Bronchial epithelial cell (primary cell): Measurements from ENCODE around the gene ATP1B3. TPM values are rescaled to one million over a fixed set of nuclear protein-coding genes. Genes with fewer than 3 reads are reported as not detected.

ENCODE experiments used
- DNase-seq: peaks from one replicate; pipeline ENCODE4 v3.0.0-alpha.2; 2010; ENCODE audit warnings: low read depth
- FAIRE-seq: peaks from 2 replicates; lab custom pipeline; 2011; peaks lifted over from hg19 to GRCh38; lab: Jason Lieb, UNC
- H3K27me3 ChIP-seq: 2 replicates; pipeline ENCODE4 v1.5.1; 2011; ENCODE audit warnings: low read length; ENCODE audit not compliant: control insufficient read depth, insufficient read depth
- H3K36me3 ChIP-seq: 2 replicates; pipeline ENCODE4 v1.5.1; 2011; ENCODE audit warnings: low read length; ENCODE audit not compliant: control insufficient read depth, insufficient read depth
- H3K4me3 ChIP-seq: 2 replicates; pipeline ENCODE4 v1.5.1; 2011; ENCODE audit warnings: mild to moderate bottlenecking, low read depth, low read length, control low read depth
- CTCF ChIP-seq: IDR thresholded peaks from 2 replicates; pipeline ENCODE4 v1.5.1; 2011; ENCODE audit warnings: mild to moderate bottlenecking, moderate library complexity, low read length, control low read depth, inconsistent platforms; ENCODE audit not compliant: insufficient read depth, severe bottlenecking
- total RNA-seq: library from RNA; depleted of rRNA; stranded (reverse); fragments of >200 nt; gene quantifications from 2 replicates; pipeline ENCODE4 v1.2.1, GENCODE V29; 2014

Gene ATP1B3
- total RNA-seq, 1 donor from 2014 or later, result 89.5 TPM

GRCh38 chr3:141865101-141865500, 11.3 kb upstream of the ATP1B3 start:
- FAIRE-seq (no peak), DNase-seq (no peak)
- no peaks in the 10 kb centered on the region for H3K27me3 ChIP-seq
- H3K36me3 ChIP-seq, result no peaks in the 10 kb centered on the region
- no peak overlapping the region for H3K4me3 ChIP-seq
- no peak for TF ChIP-seq CTCF

- FAIRE-seq, result no peak
These were observed 6.3 kb upstream of the ATP1B3 start for GRCh38 chr3:141870091-141870687.

GRCh38 chr3:141875374-141875892, 1.0 kb upstream of the ATP1B3 start:
- Histone ChIP-seq H3K36me3 (no peaks in the 10 kb centered on the region), H3K4me3 (peak overlapping the region; percentile 85), H3K27me3 (no peaks in the 10 kb centered on the region)
- DNase-seq (peak; percentile 67), FAIRE-seq (no peak)
- TF ChIP-seq CTCF, result peak; percentile 81

More at GRCh38 chr3:141870091-141870687, 6.3 kb upstream of the ATP1B3 start:
- TF ChIP-seq CTCF, result no peak
- no peaks in the 10 kb centered on the region for H3K27me3 ChIP-seq
- no peaks in the 10 kb centered on the region for H3K36me3 ChIP-seq
- no peak for DNase-seq
- H3K4me3 ChIP-seq, result no peak overlapping the region

GRCh38 chr3:141875893-141876380, 506 bp upstream of the ATP1B3 start:
- H3K36me3 ChIP-seq, result no peaks in the 10 kb centered on the region
- FAIRE-seq (no peak), DNase-seq (peak; percentile 45)
- no peaks in the 10 kb centered on the region for H3K27me3 ChIP-seq
- no peak for TF ChIP-seq CTCF
- peak overlapping the region; percentile 85 for H3K4me3 ChIP-seq

GRCh38 chr3:141876891-141877621, 613 bp downstream of the ATP1B3 start:
- no peak for FAIRE-seq
- peak overlapping the region; percentile 85 for H3K4me3 ChIP-seq
- TF ChIP-seq CTCF, result no peak
- DNase-seq, result peak; percentile 45
- no peaks in the 10 kb centered on the region for H3K27me3 ChIP-seq
- H3K36me3 ChIP-seq, result peaks cover 1% of the 10 kb centered on the region
